GM19351 (cell line): ENCODE results near the gene CPNE4.
A peak's percentile ranks its signal among the peaks of the same experiment; 100 is the strongest.

Experiments used
- ATAC-seq: cut with Tn5 transposase; IDR thresholded peaks from one replicate; pipeline ENCODE4 v1.9.1; 2021; ENCODE audit warnings: mild to moderate bottlenecking, moderate library complexity; ENCODE audit not compliant: unreplicated experiment

The CPNE4 gene

GRCh38 chr3:131708241-131708640, 326.6 kb downstream of the CPNE4 start:
- no peak for ATAC-seq

DNA sequence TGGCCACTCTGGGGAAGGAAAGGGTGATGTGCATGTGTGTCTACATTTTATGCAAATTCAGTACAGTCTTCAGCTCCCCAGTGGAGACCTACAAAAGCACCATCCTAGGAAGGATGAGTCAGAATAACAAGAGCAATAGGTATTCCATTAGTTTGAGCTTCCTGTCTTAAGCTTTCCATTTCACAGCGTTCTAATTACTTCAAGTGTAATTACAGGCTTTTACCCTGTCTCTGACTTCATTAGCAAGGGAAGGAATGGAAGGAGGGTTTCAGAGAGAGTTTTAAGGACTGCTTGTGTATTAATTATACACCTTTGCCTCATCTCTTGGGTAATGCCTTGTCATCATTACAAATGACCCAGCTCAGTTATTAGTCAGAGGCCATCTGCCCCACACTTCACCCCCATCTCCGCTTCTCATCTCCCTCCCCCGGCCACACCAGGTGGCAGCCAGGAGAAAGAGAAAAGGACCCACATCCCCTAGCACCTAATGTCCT, 329.2 kb downstream of the CPNE4 start:
- peak; percentile 76 for ATAC-seq

DNA sequence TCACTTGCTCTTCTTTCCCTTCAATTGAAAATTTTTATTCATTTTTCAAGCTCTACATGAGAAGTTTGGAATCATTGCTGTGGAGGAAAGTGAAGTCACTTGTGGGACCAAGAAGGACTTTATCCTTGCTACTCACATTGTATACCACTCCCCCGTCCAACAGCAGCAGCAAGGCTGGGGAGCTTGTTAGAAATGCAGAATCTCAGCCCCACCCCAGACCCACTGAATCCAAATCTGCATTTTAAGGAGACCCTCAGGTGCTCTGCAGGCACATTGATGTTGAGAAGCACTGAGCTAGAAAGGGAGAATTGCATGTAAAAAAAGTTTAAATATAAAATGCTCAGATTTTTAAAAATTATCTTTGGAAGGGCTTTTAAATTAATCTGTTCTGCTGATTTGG, 329.7 kb downstream of the CPNE4 start:
- no peak for ATAC-seq

GRCh38 chr3:131704098-131704497, 330.7 kb downstream of the CPNE4 start:
- ATAC-seq = no peak

DNA sequence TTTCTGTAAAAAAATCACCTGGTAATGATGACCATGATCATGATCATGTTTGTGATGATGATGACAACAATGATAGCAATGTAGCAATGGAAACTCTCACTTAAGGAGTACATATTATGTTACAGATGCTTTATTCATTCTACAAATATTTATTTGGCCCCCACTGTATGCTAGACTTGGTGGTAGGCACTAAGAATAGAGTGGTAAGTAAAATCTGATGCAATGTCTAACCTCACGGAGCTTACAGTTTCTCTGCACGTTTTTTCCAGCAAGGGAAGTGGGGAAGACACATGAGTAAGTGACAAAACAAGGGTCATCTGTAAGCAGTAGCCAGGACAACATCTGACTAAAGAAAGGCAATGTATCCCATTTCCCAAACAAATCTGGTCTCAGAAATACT, 332.7 kb downstream of the CPNE4 start:
- ATAC-seq = no peak

GRCh38 chr3:131701153-131701770, 333.6 kb downstream of the CPNE4 start:
- ATAC-seq = no peak

- no peak for ATAC-seq
These were observed 335.8 kb downstream of the CPNE4 start for GRCh38 chr3:131699001-131699400.

DNA sequence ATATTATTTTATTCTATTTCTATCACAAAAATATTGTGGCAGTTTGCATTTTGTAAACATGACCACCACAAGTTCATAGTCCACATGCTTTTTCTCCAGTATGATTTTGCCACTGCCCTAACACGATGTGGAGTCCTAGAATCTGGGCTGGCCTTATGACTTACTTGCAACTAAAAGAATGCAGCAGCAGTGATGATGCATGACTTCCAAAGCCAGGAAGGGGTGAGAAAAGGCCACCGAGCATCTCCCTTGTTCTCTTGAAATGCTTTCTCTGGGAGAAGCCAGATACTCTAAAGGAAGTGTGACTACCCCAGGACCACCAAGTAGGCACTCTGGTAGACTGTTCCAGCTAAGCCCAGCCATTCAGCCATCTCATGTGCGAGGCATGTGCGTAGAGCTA, 340.4 kb downstream of the CPNE4 start:
- ATAC-seq = no peak

DNA sequence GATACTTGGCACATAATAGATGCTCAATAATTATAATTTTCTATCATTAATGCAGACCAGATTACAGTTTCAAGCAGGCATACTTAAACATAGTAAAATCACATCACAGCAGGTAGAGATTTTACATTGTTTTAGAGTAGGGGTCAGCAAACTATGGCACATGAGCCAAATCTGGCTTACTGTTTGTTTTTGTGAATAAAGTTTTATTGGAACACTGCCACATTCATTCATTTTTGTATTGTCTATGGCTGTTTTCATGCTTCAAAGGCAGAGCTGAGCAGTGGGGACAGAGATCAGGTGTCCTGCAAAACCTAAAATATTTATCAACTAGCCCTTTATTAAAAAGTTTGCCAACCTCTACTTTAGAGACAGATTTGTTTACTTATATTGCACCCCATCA, 342.5 kb downstream of the CPNE4 start:
- no peak for ATAC-seq

GRCh38 chr3:131690800-131691199, 344.0 kb downstream of the CPNE4 start:
- ATAC-seq = peak; percentile 69

DNA sequence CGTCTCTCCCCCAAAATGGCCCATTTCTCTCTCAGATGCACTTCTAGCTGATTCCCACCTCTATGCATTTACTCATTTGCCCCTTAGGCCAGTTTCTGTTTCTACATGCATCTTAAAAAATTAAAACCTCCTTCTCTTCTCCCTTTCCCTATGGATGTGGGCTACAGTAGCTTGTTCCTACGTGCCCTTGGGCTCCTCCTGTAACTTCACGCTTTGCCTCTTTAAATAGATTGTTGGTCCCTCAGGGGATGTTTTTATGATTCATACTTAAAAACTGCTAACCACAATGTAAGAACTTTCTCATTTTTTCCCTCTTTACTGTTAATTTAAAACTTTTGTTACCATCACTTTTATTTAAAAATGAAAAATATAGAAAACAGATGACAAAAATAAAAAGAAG, 346.4 kb downstream of the CPNE4 start:
- no peak for ATAC-seq

DNA sequence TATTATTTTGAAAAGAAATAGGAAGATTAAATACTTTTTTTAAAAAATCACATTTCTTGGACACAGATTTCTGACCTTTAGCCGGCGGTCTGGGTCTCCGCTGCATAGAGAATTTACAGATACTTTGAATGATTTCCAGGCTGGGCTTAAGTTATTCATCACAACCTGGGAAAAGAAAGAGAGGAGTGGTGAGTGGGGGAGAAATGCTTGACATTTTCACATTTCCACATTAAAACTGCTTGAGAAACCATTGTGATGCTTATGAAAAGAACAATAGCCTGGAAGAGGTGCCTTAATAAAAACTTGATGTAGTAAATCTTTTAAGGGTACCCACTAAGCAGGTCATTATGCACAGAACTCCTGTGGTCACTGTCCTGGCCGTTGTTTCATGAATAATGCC, 365.2 kb downstream of the CPNE4 start:
- ATAC-seq = no peak

- ATAC-seq = no peak
These were observed 376.0 kb downstream of the CPNE4 start for GRCh38 chr3:131658771-131659170.

DNA sequence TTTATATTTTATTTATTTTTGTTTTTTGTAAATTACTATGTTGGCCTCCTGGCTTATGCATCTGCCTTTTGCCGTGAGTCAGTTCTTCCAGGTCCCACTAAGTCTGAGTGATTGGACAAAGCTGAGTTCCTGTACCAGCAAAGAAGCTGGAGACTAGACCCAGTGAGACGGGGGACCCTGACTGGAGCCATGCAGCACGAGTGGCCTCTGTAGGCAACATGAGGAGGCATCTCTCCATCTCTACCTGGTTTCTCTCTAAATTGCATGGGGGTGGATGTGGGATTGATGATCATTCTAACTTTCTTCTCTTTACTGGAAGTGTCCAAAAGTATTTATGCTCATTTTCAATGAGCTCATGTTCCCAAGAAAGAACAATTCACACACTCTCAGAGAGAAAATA, 376.7 kb downstream of the CPNE4 start:
- ATAC-seq = no peak

DNA sequence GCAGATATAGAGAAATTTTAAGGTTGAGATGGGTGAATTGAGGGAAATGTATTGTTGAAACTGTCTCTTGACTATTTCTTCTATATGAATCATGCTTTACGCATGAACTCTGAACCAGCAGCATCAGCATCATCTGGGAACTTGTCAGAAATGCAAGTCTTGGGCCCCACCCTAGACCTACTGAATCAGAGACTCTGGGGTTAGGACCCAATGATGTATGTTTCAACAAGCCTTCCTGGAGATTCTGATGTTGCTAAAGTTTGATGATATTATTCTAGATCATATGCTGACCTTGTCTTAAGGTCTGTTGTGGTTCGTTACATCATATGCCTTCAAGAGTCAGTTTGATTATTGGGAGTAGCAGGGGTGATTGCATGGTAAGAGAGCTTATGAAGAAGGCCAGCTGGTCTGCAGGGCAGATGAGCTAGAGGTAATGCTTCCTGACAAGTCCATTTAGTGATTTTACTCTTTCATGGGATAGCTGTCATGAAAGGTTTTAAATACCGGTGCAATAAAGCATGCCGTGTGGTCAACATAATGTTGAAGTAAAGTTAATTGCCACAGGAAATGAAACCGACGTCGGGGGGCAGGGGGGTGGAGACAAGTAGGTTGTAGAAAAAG, 379.6 kb downstream of the CPNE4 start:
- no peak for ATAC-seq

- peak; percentile 69 for ATAC-seq
These were observed 389.2 kb downstream of the CPNE4 start for GRCh38 chr3:131645638-131646037.

- ATAC-seq = no peak
These were observed 398.5 kb downstream of the CPNE4 start for GRCh38 chr3:131636266-131636775.

DNA sequence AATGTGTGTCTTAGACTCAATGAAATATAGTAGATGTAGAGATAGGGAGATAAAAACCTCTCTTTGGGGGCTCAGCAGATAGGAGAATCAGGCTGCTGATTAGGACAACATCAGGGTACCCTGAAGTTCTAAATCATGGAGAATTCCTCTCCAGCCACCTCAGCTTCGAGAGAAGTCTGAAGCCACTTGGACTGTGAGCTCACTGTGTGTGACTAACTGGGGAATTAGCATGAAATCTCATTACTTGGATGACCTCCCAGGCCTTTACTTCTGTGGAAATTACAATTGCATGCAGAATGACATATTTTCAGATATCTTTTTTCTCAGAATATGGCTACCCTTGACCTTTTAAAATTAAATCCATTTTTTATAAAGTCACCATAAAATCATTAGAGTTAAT, 404.0 kb downstream of the CPNE4 start:
- ATAC-seq = no peak

DNA sequence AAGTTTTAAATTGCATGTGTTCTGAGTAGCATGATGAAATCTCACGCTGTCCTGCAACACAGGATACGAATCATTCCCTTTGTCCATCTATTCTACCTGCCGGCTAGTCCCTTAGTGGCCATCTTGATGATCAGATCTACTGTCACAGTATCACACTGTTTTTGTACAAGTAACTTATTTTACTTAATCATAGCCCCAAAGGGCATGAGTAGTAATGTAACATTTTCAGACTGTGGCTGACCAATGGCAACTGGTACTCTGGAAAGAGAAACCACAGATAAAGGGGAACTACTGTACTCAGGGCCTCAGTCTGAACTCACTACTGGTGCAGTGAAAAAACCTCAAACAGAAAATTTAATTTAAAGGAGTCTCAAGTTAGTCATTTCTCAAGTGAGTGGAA, 404.7 kb downstream of the CPNE4 start:
- ATAC-seq = peak; percentile 99

DNA sequence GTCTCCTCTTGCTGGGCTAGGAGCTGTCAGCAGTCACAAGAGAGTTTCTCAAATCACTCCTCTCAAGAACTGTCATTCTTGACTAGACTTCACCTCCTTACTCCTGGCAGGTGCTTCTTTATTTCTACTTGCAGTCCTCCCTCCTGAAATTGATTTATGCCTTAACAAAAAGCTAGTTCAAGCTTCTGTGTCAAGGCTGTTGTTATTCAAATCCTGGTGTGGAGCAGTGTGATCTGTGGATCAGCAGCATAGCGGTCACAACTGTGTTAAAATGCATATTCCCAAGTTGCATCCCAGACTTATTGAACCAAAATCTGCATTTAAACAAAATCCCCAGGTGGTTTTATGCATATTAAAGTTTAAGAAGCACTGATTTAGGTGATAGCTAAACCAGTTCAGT, 411.4 kb downstream of the CPNE4 start:
- ATAC-seq = no peak

DNA sequence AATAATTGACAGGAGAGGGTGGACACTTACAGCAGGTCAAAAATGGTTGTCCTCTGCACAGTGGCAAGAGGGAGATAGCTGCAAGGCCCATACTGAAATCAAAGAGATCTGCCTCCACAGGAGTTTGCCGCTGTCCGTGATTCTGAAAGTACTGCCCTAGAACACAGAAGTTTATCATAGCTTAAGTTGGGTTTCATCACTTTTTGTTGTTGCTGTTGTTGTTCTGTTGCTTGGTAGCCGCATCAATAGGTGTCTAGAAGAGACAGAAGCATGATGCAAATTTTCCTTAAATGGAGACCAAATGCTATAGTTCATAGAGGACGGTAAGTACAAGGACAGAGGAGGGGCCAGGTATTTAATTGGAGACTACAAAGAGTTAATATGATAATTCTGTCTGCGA, 412.1 kb downstream of the CPNE4 start:
- no peak for ATAC-seq

GRCh38 chr3:131620977-131621376, 413.8 kb downstream of the CPNE4 start:
- ATAC-seq = peak; percentile 77

- no peak for ATAC-seq
These were observed 415.0 kb downstream of the CPNE4 start for GRCh38 chr3:131619821-131620220.
